RWPE1 (cell line): ENCODE results near the gene DNAAF5.
"Not testable (repeated sequence)": the region's sequence is repeated elsewhere in the genome, so short reads cannot be mapped to it uniquely, and the experiment has no call there.

ENCODE experiments used
- CTCF ChIA-PET: fragments of 350-600 bp; sonication (Branson Sonifier 250); formaldehyde crosslinking; extraction: SDS; loops from one replicate; lab custom pipeline; 2021; lab: Yijun Ruan, JAX
- POLR2A ChIA-PET: fragments of 400-600 bp; formaldehyde crosslinking; extraction: SDS; loops from one replicate; lab custom pipeline; 2020; ENCODE audit warnings: antibody characterized with exemption; ENCODE audit not compliant: low non-redundant PET; lab: Yijun Ruan, JAX
- DNase-seq: peaks from one replicate; pipeline ENCODE4 v3.0.0; 2012; ENCODE audit warnings: low spot score
- H3K27ac ChIP-seq: fragments of 450-650 bp; 2 replicates; pipeline ENCODE4 v1.5.1; 2017
- CTCF ChIP-seq: fragments of 450-650 bp; conservative IDR thresholded peaks from 2 replicates; pipeline ENCODE4 v1.5.1; 2017; ENCODE audit warnings: low read depth, mild to moderate bottlenecking

Gene DNAAF5

GRCh38 chr7:739455-739982 lies 13.0 kb downstream of the DNAAF5 start:
- TF ChIP-seq CTCF, result no peak
- POLR2A ChIA-PET, result no interaction called here
- DNase-seq, result no peak
- CTCF ChIA-PET, result interaction anchor here (0.6 kb wide), 1 partner anchor 419 kb away, joined by 3 read pairs; no protein-coding TSS in a partner anchor
- H3K27ac ChIP-seq, result no peak overlapping the region

GRCh38 chr7:739983-740942 lies 13.8 kb downstream of the DNAAF5 start:
- no peak for DNase-seq
- no peak for TF ChIP-seq CTCF
- no peak overlapping the region for H3K27ac ChIP-seq
- ChIA-PET POLR2A (no interaction called here), CTCF (interaction anchor here (0.6 kb wide), 1 partner anchor 420 kb away, joined by 3 read pairs; no protein-coding TSS in a partner anchor)

GRCh38 chr7:741191-741671 lies 14.7 kb downstream of the DNAAF5 start:
- CTCF ChIA-PET, result no interaction called here
- POLR2A ChIA-PET, result no interaction called here
- TF ChIP-seq CTCF, result no peak

GRCh38 chr7:741850-742249 lies 15.4 kb downstream of the DNAAF5 start:
- ChIA-PET POLR2A (no interaction called here), CTCF (interaction anchor here (1.0 kb wide), 1 partner anchor 409 kb away, joined by 3 read pairs; no protein-coding TSS in a partner anchor)
- H3K27ac ChIP-seq, result no peak overlapping the region
- TF ChIP-seq CTCF, result no peak
- DNase-seq, result no peak

More at GRCh38 chr7:741191-741671, 14.7 kb downstream of the DNAAF5 start:
- no peak for DNase-seq
- no peak overlapping the region for H3K27ac ChIP-seq

- POLR2A ChIA-PET, result interaction anchor here (0.6 kb wide), 1 partner anchor 20 kb away, joined by 3 read pairs; no protein-coding TSS in a partner anchor
- peak overlapping the region; percentile 63 for H3K27ac ChIP-seq
- no peak for TF ChIP-seq CTCF
- DNase-seq, result no peak
- CTCF ChIA-PET, result interaction anchor here (0.7 to 1.0 kb wide), 3 partner anchors 11 to 576 kb away, joined by 3 to 5 read pairs (median 3); no protein-coding TSS in a partner anchor
These were observed 16.3 kb downstream of the DNAAF5 start for GRCh38 chr7:742791-743190.

GRCh38 chr7:743341-744127 lies 17.0 kb downstream of the DNAAF5 start:
- peak overlapping the region; percentile 63 for H3K27ac ChIP-seq
- ChIA-PET CTCF (interaction anchor here (0.9 kb wide), 1 partner anchor 11 kb away, joined by 5 read pairs; no protein-coding TSS in a partner anchor), POLR2A (interaction anchor here (0.6 kb wide), 1 partner anchor 19 kb away, joined by 3 read pairs; no protein-coding TSS in a partner anchor)
- DNase-seq, result peak; percentile 90

GRCh38 chr7:744128-744520 lies 17.6 kb downstream of the DNAAF5 start:
- POLR2A ChIA-PET, CTCF ChIA-PET, DNase-seq, H3K27ac ChIP-seq: not testable (repeated sequence)
